ENCODE results near the gene ALCAM. TPM values are rescaled to one million over a fixed set of nuclear protein-coding genes. Genes with fewer than 3 reads are reported as not detected.

The ALCAM gene
- total and polyA plus RNA-seq, 2 of the 8 experiments (the other 6 are each of a cell fraction or from before 2014, with no cell fraction given): 10.8 to 33.0 TPM

DNA sequence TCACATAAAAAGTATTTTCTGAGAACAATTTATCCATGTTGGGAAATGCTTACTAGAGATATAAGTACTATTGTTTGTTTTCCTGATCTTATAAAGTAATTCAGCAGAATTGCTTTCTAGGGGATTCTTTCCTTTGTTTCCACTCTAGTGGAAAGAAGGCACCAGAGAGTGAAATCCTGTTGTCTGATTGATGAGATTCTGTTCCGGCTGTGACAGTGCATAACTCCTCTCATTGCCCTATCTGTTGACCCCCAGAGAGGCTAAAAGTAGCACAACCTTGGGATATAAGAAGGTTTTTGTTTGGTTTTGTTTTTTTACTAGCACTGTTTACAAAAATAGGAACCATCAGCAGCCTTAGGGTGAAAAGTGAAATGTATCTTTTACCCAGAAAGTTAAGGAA lies 114.1 kb downstream of the ALCAM start:
- H3K9me3 ChIP-seq (ENCODE audit: insufficient read depth in 2 of 2, low read depth in 1 of 2, low read length in 1 of 2): peaks cover 0 to 6% of the 10 kb centered on the region in 2 experiments; a peak in 1 of 4 replicates

More for the DNA sequence above, 114.1 kb downstream of the ALCAM start:
- Histone ChIP-seq H3K4me1 (replicated peaks in 1 of 4; ENCODE audit: control insufficient read depth in 3 of 4, insufficient read depth in 4 of 4, low read length in 3 of 4) (no peaks in the 10 kb centered on the region), H2BK20ac (ENCODE audit: low read length) (no peak overlapping the region), H4K91ac (replicated peaks; ENCODE audit: insufficient read length, low read length) (no peak overlapping the region), H3K27ac (ENCODE audit: low read depth, low read length) (no peak overlapping the region), H2BK12ac (ENCODE audit: low read depth, low read length) (no peak overlapping the region), H4K20me1 (replicated peaks in 1 of 2; ENCODE audit: control insufficient read depth in 1 of 2, insufficient read depth in 2 of 2, low read length in 2 of 2) (no peaks in the 10 kb centered on the region), H3K56ac (replicated peaks; ENCODE audit: insufficient read length, low read depth, low read length) (no peak overlapping the region), H3K4me2 (ENCODE audit: insufficient read depth in 1 of 2, low read depth in 2 of 2, low read length in 2 of 2) (no peak overlapping the region), H3K9ac (replicated peaks in 1 of 4; ENCODE audit: extremely low read depth in 1 of 4, low read depth in 3 of 4, low read length in 3 of 4) (no peak overlapping the region; a peak in 1 of 7 replicates), H3K27me3 (replicated peaks in 1 of 4; ENCODE audit: control insufficient read depth in 3 of 4, extremely low read depth in 1 of 4, insufficient read depth in 3 of 4, low read length in 3 of 4) (no peaks in the 10 kb centered on the region), H4K5ac (ENCODE audit: insufficient read length, low read depth, low read length) (no peak overlapping the region), H2BK120ac (replicated peaks; ENCODE audit: low read depth, low read length) (no peak overlapping the region), H2BK15ac (ENCODE audit: low read length) (no peak overlapping the region), H2BK5ac (ENCODE audit: low read depth, low read length) (no peak overlapping the region), H2AFZ (ENCODE audit: low read length) (no peak overlapping the region), H3K4me3 (ENCODE audit: extremely low read depth in 1 of 4, insufficient read depth in 2 of 4, low read depth in 3 of 4, low read length in 4 of 4) (no peak overlapping the region), H3K23me2 (ENCODE audit: low read depth, low read length) (no peaks in the 10 kb centered on the region), H3K79me2 (ENCODE audit: control insufficient read depth in 1 of 2, insufficient read depth in 2 of 2, low read length in 2 of 2) (peaks cover 0 to 11% of the 10 kb centered on the region in 2 experiments; a peak in 2 of 4 replicates), H2AK5ac (ENCODE audit: low read depth, low read length) (no peak overlapping the region), H3K23ac (ENCODE audit: insufficient read length) (no peak overlapping the region), H3K36me3 (ENCODE audit: control insufficient read depth in 2 of 4, insufficient read depth in 4 of 4, low read length in 3 of 4) (no peaks in the 10 kb centered on the region; a peak in 1 of 8 replicates), H4K8ac (ENCODE audit: extremely low read depth, insufficient read depth, low read length) (no peak overlapping the region), H3K4ac (replicated peaks; ENCODE audit: insufficient read length, low read depth, low read length) (no peak overlapping the region), H3K18ac (ENCODE audit: extremely low read depth, low read length) (no peak overlapping the region), H3K79me1 (ENCODE audit: low read depth, low read length) (no peaks in the 10 kb centered on the region), H3K14ac (ENCODE audit: insufficient read length) (no peak overlapping the region)
- POLR2A ChIA-PET (ENCODE audit: partially characterized antibody): no interaction called here
- CTCF ChIA-PET (ENCODE audit: partially characterized antibody): interaction anchor here (1.1 kb wide), 1 partner anchor 37 kb away, joined by 3 read pairs; no protein-coding TSS in a partner anchor
- 92% methylated on average over 1 of the region's 1 CpG; no CpG with 5 or more reads in 1 of the 2 experiments for WGBS, 2 experiments (ENCODE audit: extremely low coverage in 1 of 2, insufficient coverage in 1 of 2, insufficient read length in 1 of 2, insufficient replicate concordance in 2 of 2, low coverage in 1 of 2, low lambda C conversion rate in 2 of 2, missing lambda C conversion rate in 1 of 2)
- TF ChIP-seq SIX5 (IDR thresholded peaks at IDR 0.05; ENCODE audit: low read depth, low read length) (no peak), ASH2L (IDR thresholded peaks at IDR 0.05; ENCODE audit: low read length) (no peak), PHF8 (conservative IDR thresholded peaks at IDR 0.05; ENCODE audit: low read depth, low read length) (no peak), JUN (IDR thresholded peaks at IDR 0.05; ENCODE audit: low read depth, low read length) (no peak), CHD2 (IDR thresholded peaks at IDR 0.05; ENCODE audit: low read length) (no peak), RNF2 (IDR thresholded peaks at IDR 0.05; ENCODE audit: borderline replicate concordance, low read depth, low read length, missing control alignments, poor library complexity, severe bottlenecking) (no peak), POLR2A (IDR thresholded peaks at IDR 0.05; ENCODE audit: control extremely low read depth in 1 of 2, low read depth in 2 of 2, low read length in 2 of 2) (no peak), HDAC6 (IDR thresholded peaks at IDR 0.05; ENCODE audit: low read depth, low read length) (no peak), RFX5 (IDR thresholded peaks at IDR 0.05; ENCODE audit: borderline replicate concordance, low read depth, low read length) (no peak)
- FAIRE-seq: no peak
- no peak for DNase-seq (ENCODE audit: low read depth in 1 of 2, low spot score in 2 of 2)

Measured in H1 (cell line).